ENCODE measurements around the gene MYO16. TPM values are rescaled to one million over a fixed set of nuclear protein-coding genes. Genes with fewer than 3 reads are reported as not detected.

Gene MYO16
- total and polyA plus RNA-seq, 3 donors from 2014 or later = 3.1 to 4.0 (median 3.4) TPM

DNA sequence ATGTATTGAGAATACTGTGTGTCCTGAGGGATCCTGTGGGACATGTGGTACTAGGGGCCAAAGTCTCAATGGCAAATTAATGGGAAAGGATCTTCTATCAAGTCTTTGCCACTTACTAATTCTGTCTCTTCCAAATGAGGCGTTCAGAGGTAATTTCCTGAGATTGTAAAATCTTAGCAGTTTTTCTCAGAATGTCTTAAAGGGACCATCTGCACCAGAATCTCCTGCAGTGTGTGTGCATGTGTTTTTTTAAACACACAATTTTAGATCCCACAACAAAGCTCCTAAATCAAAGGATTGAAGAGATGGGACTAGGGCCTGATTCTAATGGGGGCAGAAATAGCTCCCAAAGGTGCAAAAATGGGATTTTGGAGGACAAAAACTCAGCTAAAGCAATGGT is 78.2 kb downstream of the MYO16 start:
- Histone ChIP-seq H3K9me3 (no peaks in the 10 kb centered on the region), H3K4me1 (no peaks in the 10 kb centered on the region), H3K27me3 (no peaks in the 10 kb centered on the region), H3K4me3 (no peak overlapping the region), H3K36me3 (ENCODE audit: low read depth, missing control alignments) (no peaks in the 10 kb centered on the region), H3K27ac (no peak overlapping the region)
- intact Hi-C loops (cut with DNase I; ENCODE audit: low total_unique reads) = no loop called here
- DNase-seq = no peak
- 59 to 65% methylated on average over 1 of the region's 1 CpG for WGBS, 2 donors
- TF ChIP-seq, protein P1, sequence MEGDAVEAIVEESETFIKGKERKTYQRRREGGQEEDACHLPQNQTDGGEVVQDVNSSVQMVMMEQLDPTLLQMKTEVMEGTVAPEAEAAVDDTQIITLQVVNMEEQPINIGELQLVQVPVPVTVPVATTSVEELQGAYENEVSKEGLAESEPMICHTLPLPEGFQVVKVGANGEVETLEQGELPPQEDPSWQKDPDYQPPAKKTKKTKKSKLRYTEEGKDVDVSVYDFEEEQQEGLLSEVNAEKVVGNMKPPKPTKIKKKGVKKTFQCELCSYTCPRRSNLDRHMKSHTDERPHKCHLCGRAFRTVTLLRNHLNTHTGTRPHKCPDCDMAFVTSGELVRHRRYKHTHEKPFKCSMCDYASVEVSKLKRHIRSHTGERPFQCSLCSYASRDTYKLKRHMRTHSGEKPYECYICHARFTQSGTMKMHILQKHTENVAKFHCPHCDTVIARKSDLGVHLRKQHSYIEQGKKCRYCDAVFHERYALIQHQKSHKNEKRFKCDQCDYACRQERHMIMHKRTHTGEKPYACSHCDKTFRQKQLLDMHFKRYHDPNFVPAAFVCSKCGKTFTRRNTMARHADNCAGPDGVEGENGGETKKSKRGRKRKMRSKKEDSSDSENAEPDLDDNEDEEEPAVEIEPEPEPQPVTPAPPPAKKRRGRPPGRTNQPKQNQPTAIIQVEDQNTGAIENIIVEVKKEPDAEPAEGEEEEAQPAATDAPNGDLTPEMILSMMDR (IDR thresholded peaks at IDR 0.05) = no peak
- TF ChIP-seq POLR2A (IDR thresholded peaks at IDR 0.05) = no peak

DNA sequence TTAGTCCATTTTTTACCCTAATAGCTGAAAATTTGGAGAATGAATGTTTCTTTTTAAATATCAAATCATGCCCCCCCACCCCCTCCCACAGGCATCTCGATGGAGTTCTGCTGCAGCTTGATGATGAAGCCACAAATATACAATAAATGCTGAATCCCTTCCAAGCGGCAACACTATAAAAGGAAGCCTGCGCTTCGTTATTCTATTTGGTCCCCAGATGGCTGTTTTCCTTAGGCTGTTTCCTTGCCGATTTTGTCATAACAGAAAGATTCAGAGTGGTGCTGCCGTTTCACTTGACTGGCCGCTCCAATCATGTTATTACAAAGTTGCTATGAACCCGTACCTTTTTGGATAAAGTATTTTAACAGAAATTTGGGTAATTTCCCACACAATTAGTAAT is 79.5 kb downstream of the MYO16 start:
- no peak for TF ChIP-seq POLR2A (IDR thresholded peaks at IDR 0.05)
- TF ChIP-seq, protein P1 (IDR thresholded peaks at IDR 0.05) = no peak
- H3K9me3 ChIP-seq = no peaks in the 10 kb centered on the region
- no peak overlapping the region for H3K4me3 ChIP-seq
- H3K27me3 ChIP-seq = no peaks in the 10 kb centered on the region
- H3K4me1 ChIP-seq = no peaks in the 10 kb centered on the region
- H3K36me3 ChIP-seq (ENCODE audit: low read depth, missing control alignments) = no peaks in the 10 kb centered on the region
- WGBS, 2 donors = 85 to 86% methylated on average over 8 of the region's 8 CpGs
- no peak for DNase-seq
- no peak overlapping the region for H3K27ac ChIP-seq
- intact Hi-C loops (cut with DNase I; ENCODE audit: low total_unique reads) = no loop called here

DNA sequence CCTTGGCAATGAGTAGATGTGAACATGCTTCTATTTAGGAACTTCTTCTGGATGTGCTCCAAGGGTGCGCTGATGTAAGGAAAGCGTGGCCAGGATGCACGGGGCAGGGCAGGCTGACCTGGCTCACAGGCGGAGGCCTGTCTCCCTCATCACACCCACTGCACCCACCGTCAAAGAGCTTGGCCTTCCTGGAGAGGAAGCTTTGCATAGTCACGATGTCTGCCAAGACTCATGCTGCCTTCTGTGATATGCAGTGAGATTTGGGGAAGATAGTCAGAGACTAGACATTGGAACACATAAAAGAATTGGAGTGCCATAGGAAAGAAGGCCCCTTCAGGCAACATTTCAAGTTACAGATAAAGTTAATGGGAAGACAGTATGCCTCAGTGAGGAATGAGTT is 82.0 kb downstream of the MYO16 start:
- no peaks in the 10 kb centered on the region for H3K27me3 ChIP-seq
- TF ChIP-seq POLR2A (IDR thresholded peaks at IDR 0.05) = no peak
- TF ChIP-seq, protein P1 (IDR thresholded peaks at IDR 0.05) = no peak
- H3K27ac ChIP-seq = no peak overlapping the region
- H3K4me3 ChIP-seq = no peak overlapping the region
- WGBS, 2 donors = 75 to 88% methylated on average over 6 of the region's 6 CpGs
- intact Hi-C loops (cut with DNase I; ENCODE audit: low total_unique reads) = no loop called here
- no peaks in the 10 kb centered on the region for H3K4me1 ChIP-seq
- no peaks in the 10 kb centered on the region for H3K36me3 ChIP-seq (ENCODE audit: low read depth, missing control alignments)
- no peaks in the 10 kb centered on the region for H3K9me3 ChIP-seq
- DNase-seq = no peak

DNA sequence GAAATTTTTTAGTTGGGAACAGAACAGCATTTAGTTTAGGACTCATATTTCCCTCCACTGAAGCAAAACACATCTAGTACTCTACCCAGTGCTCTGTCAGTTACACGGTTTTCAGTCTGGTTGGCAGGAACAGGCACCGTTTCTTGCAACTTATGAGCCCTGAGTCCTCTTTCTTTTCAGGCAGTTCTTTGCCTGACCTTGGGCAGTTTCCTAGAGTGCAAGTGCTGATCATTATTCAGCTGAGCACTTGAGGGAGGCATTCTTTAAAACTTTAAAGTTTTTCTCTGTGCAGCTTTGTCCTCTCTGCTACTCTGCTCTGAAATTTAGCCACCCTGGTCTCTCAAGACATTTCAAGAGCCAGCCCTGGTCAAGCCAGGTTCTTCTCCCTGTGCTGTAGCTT is 96.1 kb downstream of the MYO16 start:
- no peak for DNase-seq
- intact Hi-C loops (cut with DNase I; ENCODE audit: low total_unique reads) = no loop called here
- no peak overlapping the region for H3K27ac ChIP-seq
- 39 to 47% methylated on average over 2 of the region's 2 CpGs for WGBS, 2 donors
- H3K4me3 ChIP-seq = no peak overlapping the region
- H3K4me1 ChIP-seq = no peaks in the 10 kb centered on the region
- H3K9me3 ChIP-seq = no peaks in the 10 kb centered on the region
- no peaks in the 10 kb centered on the region for H3K27me3 ChIP-seq
- no peak for TF ChIP-seq POLR2A (IDR thresholded peaks at IDR 0.05)
- TF ChIP-seq, protein P1 (IDR thresholded peaks at IDR 0.05) = no peak
- no peaks in the 10 kb centered on the region for H3K36me3 ChIP-seq (ENCODE audit: low read depth, missing control alignments)

DNA sequence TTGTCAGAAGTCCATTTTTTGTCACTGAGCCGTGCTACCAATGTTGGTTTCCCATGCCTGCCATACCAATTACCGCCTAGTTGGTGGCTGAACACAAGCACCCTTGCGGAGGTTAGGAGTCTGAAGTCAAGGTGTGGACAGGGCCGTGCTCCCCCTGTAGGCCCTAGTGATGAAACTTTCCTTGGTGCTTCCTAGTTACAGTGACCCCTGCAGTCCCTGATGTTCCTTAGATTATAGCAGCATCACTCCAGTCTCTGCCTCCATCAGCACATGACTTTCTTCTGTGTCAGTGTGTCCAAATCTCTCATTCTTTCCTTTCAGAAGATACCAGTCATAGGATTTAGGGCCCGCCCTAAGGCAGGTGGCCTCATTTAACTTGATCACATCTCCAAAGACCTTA is 99.0 kb downstream of the MYO16 start:
- Histone ChIP-seq H3K4me3 (no peak overlapping the region), H3K27ac (no peak overlapping the region), H3K9me3 (no peaks in the 10 kb centered on the region), H3K36me3 (ENCODE audit: low read depth, missing control alignments) (no peaks in the 10 kb centered on the region), H3K4me1 (no peaks in the 10 kb centered on the region), H3K27me3 (no peaks in the 10 kb centered on the region)
- TF ChIP-seq POLR2A (IDR thresholded peaks at IDR 0.05) = no peak
- TF ChIP-seq, protein P1 (IDR thresholded peaks at IDR 0.05) = no peak
- intact Hi-C loops (cut with DNase I; ENCODE audit: low total_unique reads) = no loop called here
- 65 to 72% methylated on average over 5 of the region's 5 CpGs for WGBS, 2 donors
- no peak for DNase-seq
